Activated CD8-positive, alpha-beta memory T cell treated with anti-CD3 and anti-CD28 coated beads for 48 hours (primary cell): ENCODE results near the gene GPA33.

ENCODE experiments used
- DNase-seq, 3 experiments: peaks; one replicate each; pipeline ENCODE4 v3.0.0-alpha.2; 2020; ENCODE audit warnings: low read depth in 2 of 3, low spot score in 2 of 3

GPA33 gene

GRCh38 chr1:167090314-167090942 is at the start of gene GPA33:
Gene GPA33 (minus strand): TSS chr1:167090377. CDS start chr1:167090287, 90 bp downstream.
- no peak for DNase-seq

GRCh38 chr1:167138703-167139102 is 48.5 kb upstream of the GPA33 start:
- no peak for DNase-seq

- DNase-seq, result no peak
Observed at GRCh38 chr1:167137793-167138510, 47.8 kb upstream of the GPA33 start.

GRCh38 chr1:167137332-167137781 is 47.2 kb upstream of the GPA33 start:
- no peak for DNase-seq

GRCh38 chr1:167136806-167137205 is 46.6 kb upstream of the GPA33 start:
- no peak for DNase-seq

GRCh38 chr1:167136191-167136614 is 46.0 kb upstream of the GPA33 start:
- no peak for DNase-seq

GRCh38 chr1:167135281-167135840 is 45.2 kb upstream of the GPA33 start:
- no peak for DNase-seq

- no peak for DNase-seq
Observed at GRCh38 chr1:167132301-167133010, 42.3 kb upstream of the GPA33 start.

GRCh38 chr1:167130829-167131510 is 40.8 kb upstream of the GPA33 start:
- no peak for DNase-seq

GRCh38 chr1:167128261-167129227 is 38.4 kb upstream of the GPA33 start:
- no peak for DNase-seq

GRCh38 chr1:167127661-167128060 is 37.5 kb upstream of the GPA33 start:
- no peak for DNase-seq

- DNase-seq, result no peak
Observed at GRCh38 chr1:167127236-167127635, 37.1 kb upstream of the GPA33 start.

GRCh38 chr1:167126811-167127210 is 36.6 kb upstream of the GPA33 start:
- no peak for DNase-seq

- DNase-seq, result no peak
Observed at GRCh38 chr1:167126317-167126716, 36.1 kb upstream of the GPA33 start.

GRCh38 chr1:167122568-167122967 is 32.4 kb upstream of the GPA33 start:
- no peak for DNase-seq

- DNase-seq, result no peak
Observed at GRCh38 chr1:167122121-167122480, 31.9 kb upstream of the GPA33 start.

GRCh38 chr1:167121375-167122120 is 31.4 kb upstream of the GPA33 start:
- DNase-seq, result no peak

GRCh38 chr1:167120899-167121298 is 30.7 kb upstream of the GPA33 start:
- DNase-seq, result no peak

- no peak for DNase-seq
Observed at GRCh38 chr1:167119696-167120095, 29.5 kb upstream of the GPA33 start.
